Measurements from ENCODE around the gene ZNF184. TPM values are rescaled to one million over a fixed set of nuclear protein-coding genes. Genes with fewer than 3 reads are reported as not detected.

ZNF184 gene
- total RNA-seq (2021; ENCODE audit: unreplicated experiment) = 9.4 TPM
- 2.5 and 3.9 TPM in 2 replicates for polyA plus RNA-seq (2012)
- percentile 70 among the genes with signal in this experiment for Bru-seq, nascent RNA
- percentile 60 among the genes with signal in this experiment for BruChase-seq, experiment 1, labeled RNA remaining after a 6-hour chase
- percentile 70 among the genes with signal in this experiment for BruChase-seq, experiment 2, labeled RNA remaining after a 2-hour chase
- long read RNA-seq, partial matches to known transcripts = 0 of 21 reads
- long read RNA-seq, other reads (novel, unspliced or antisense) = 17 of 21 reads

DNA sequence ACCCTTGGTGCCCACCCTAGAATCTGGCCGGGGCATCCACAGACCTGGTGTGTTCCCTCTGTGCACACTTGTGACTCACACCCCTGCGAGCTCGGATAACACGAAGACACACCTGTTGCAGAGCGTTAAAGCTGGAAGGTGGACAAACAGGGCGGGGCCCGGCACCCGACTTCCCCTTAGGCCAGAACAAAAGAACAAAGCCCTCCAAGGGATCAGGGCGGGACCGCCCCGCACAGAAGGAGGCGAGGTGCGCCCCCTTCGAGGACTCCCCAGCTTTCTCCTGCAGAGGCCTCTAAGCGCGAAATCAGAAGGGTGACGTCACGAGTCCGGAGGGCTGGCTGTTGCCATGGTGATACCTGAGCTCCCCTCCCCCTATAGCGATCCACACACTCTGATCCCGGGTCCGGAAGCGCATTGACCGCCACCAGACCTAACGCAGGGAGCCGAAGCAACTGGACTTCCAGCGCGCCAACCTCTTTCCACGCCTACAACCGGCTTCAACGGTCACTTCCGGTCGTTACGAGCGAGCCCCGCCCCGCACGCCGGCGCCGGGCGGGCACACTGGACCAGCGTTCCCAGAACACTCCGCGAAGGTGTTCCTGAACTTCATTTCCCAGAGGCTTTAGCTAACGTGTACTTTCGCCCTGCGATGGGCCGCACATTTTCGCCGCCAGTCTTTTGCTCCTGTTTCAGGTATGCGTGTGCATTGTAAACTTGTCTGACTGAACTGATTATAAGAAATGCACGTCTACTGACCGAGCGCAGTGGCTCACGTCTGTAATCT is at the start of gene ZNF184:
ZNF184 (minus strand) TSS at position 489 of the 784 bp plus-strand sequence. CDS start 811 bp downstream, outside the sequence.
- H3K9me2 ChIP-seq (ENCODE audit: insufficient read depth) = no peaks in the 10 kb centered on the region
- no peaks in the 10 kb centered on the region for H3K9me3 ChIP-seq (ENCODE audit: control insufficient read depth in 1 of 2, insufficient read depth in 1 of 2, low read depth in 1 of 2, low read length in 2 of 2)
- H3K27me3 ChIP-seq (ENCODE audit: insufficient read depth, low read length) = no peaks in the 10 kb centered on the region
- intact Hi-C loops (cut with micrococcal nuclease) = loop anchor here (2.0 to 10.0 kb wide), 4 partner anchors 176 to 1148 kb away; no protein-coding TSS in a partner anchor
- ATAC-seq (peak; percentile 92), DNase-seq (ENCODE audit: low read depth, low spot score) (peak; percentile 98)
- H3K4me1 ChIP-seq (ENCODE audit: control insufficient read depth in 1 of 2, insufficient read depth in 2 of 2, low read length in 2 of 2) = peaks cover 2 to 28% of the 10 kb centered on the region in 2 experiments; a peak in 3 of 4 replicates
- peak within 1 kb of the TSS; percentile 92 for H3K4me2 ChIP-seq (ENCODE audit: low read length)
- H3K79me2 ChIP-seq (ENCODE audit: insufficient read depth, low read length) = peaks cover 14% of the 10 kb centered on the region; the same call in 1 of the 2 replicates
- peaks cover 2 to 14% of the 10 kb centered on the region in 2 experiments; a peak in 2 of 4 replicates for H3K36me3 ChIP-seq (ENCODE audit: control insufficient read depth in 1 of 2, insufficient read depth in 2 of 2, low read length in 2 of 2)
- H3K27ac ChIP-seq (ENCODE audit: low read depth, low read length) = peak within 1 kb of the TSS; percentile 88
- H2AFZ ChIP-seq (ENCODE audit: low read depth, low read length, poor library complexity, severe bottlenecking) = peak within 1 kb of the TSS; percentile 29
- H4K20me1 ChIP-seq (ENCODE audit: insufficient read depth) = no peaks in the 10 kb centered on the region
- H3K4me3 ChIP-seq (replicated peaks in 1 of 2; ENCODE audit: low read depth in 1 of 2, low read length in 2 of 2) = peak within 1 kb of the TSS; percentile 68 to 75
- POLR2A ChIA-PET = interaction anchor here (0.7 to 1.4 kb wide), 6 partner anchors 34 to 345 kb away, joined by 3 to 7 read pairs (median 3); partner anchors contain the start of gene ZNF391
- no TSS peak for BruUV-seq (replicated peaks)
- RAD21 ChIA-PET (ENCODE audit: low non-redundant PET in 1 of 2, low total read pairs in 2 of 2, uncharacterized antibody in 2 of 2, unreplicated experiment in 2 of 2) = no interaction called here
- peak within 1 kb of the TSS; percentile 73 for H3K9ac ChIP-seq (ENCODE audit: low read length)
- CTCF ChIA-PET = interaction anchor here (0.9 kb wide), 1 partner anchor 221 kb away, joined by 4 read pairs; no protein-coding TSS in a partner anchor
- TF ChIP-seq SP1 (IDR thresholded peaks at IDR 0.05; ENCODE audit: low read depth) (peak; percentile 80), CEBPB (IDR thresholded peaks at IDR 0.05; ENCODE audit: low read depth) (no peak), CBX3 (IDR thresholded peaks at IDR 0.05; ENCODE audit: low read depth) (peak; percentile 76), POLR2A (IDR thresholded peaks at IDR 0.05; ENCODE audit: borderline replicate concordance, extremely low read depth, insufficient read depth, insufficient read length) (peak; percentile 77), ZFX (IDR thresholded peaks at IDR 0.05) (0 out of 2 replicates have a peak, but pooled peaks have one; percentile 42), EGR1 (IDR thresholded peaks at IDR 0.05; ENCODE audit: low read depth) (no peak), TCF7L2 (IDR thresholded peaks at IDR 0.05; ENCODE audit: borderline replicate concordance, extremely low read depth, insufficient read depth, insufficient read length) (no peak), FOSL1 (IDR thresholded peaks at IDR 0.05; ENCODE audit: low read depth) (no peak), YY1 (IDR thresholded peaks at IDR 0.05; ENCODE audit: extremely low read depth, insufficient replicate concordance, low read depth, low read length) (peak; percentile 54), ZNF274 (IDR thresholded peaks at IDR 0.05; ENCODE audit: low read depth, low read length) (no peak), ELF1 (IDR thresholded peaks at IDR 0.05; ENCODE audit: borderline replicate concordance, low read depth) (peak; percentile 62)
- TF ChIP-seq, protein P1, sequence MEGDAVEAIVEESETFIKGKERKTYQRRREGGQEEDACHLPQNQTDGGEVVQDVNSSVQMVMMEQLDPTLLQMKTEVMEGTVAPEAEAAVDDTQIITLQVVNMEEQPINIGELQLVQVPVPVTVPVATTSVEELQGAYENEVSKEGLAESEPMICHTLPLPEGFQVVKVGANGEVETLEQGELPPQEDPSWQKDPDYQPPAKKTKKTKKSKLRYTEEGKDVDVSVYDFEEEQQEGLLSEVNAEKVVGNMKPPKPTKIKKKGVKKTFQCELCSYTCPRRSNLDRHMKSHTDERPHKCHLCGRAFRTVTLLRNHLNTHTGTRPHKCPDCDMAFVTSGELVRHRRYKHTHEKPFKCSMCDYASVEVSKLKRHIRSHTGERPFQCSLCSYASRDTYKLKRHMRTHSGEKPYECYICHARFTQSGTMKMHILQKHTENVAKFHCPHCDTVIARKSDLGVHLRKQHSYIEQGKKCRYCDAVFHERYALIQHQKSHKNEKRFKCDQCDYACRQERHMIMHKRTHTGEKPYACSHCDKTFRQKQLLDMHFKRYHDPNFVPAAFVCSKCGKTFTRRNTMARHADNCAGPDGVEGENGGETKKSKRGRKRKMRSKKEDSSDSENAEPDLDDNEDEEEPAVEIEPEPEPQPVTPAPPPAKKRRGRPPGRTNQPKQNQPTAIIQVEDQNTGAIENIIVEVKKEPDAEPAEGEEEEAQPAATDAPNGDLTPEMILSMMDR (IDR thresholded peaks at IDR 0.05 in 2 of 3, conservative IDR thresholded peaks at IDR 0.05 in 1 of 3; ENCODE audit: borderline replicate concordance in 1 of 3, insufficient read depth in 1 of 3, low read depth in 2 of 3, low read length in 2 of 3) = no peak
- TF ChIP-seq, protein P2, sequence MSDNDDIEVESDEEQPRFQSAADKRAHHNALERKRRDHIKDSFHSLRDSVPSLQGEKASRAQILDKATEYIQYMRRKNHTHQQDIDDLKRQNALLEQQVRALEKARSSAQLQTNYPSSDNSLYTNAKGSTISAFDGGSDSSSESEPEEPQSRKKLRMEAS (IDR thresholded peaks at IDR 0.05) = peak; percentile 91
- TF ChIP-seq, protein P3, sequence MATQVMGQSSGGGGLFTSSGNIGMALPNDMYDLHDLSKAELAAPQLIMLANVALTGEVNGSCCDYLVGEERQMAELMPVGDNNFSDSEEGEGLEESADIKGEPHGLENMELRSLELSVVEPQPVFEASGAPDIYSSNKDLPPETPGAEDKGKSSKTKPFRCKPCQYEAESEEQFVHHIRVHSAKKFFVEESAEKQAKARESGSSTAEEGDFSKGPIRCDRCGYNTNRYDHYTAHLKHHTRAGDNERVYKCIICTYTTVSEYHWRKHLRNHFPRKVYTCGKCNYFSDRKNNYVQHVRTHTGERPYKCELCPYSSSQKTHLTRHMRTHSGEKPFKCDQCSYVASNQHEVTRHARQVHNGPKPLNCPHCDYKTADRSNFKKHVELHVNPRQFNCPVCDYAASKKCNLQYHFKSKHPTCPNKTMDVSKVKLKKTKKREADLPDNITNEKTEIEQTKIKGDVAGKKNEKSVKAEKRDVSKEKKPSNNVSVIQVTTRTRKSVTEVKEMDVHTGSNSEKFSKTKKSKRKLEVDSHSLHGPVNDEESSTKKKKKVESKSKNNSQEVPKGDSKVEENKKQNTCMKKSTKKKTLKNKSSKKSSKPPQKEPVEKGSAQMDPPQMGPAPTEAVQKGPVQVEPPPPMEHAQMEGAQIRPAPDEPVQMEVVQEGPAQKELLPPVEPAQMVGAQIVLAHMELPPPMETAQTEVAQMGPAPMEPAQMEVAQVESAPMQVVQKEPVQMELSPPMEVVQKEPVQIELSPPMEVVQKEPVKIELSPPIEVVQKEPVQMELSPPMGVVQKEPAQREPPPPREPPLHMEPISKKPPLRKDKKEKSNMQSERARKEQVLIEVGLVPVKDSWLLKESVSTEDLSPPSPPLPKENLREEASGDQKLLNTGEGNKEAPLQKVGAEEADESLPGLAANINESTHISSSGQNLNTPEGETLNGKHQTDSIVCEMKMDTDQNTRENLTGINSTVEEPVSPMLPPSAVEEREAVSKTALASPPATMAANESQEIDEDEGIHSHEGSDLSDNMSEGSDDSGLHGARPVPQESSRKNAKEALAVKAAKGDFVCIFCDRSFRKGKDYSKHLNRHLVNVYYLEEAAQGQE (IDR thresholded peaks at IDR 0.05; ENCODE audit: low read depth) = no peak
- TF ChIP-seq, protein P4, sequence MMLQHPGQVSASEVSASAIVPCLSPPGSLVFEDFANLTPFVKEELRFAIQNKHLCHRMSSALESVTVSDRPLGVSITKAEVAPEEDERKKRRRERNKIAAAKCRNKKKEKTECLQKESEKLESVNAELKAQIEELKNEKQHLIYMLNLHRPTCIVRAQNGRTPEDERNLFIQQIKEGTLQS (IDR thresholded peaks at IDR 0.05) = no peak
- TF ChIP-seq, protein P5, sequence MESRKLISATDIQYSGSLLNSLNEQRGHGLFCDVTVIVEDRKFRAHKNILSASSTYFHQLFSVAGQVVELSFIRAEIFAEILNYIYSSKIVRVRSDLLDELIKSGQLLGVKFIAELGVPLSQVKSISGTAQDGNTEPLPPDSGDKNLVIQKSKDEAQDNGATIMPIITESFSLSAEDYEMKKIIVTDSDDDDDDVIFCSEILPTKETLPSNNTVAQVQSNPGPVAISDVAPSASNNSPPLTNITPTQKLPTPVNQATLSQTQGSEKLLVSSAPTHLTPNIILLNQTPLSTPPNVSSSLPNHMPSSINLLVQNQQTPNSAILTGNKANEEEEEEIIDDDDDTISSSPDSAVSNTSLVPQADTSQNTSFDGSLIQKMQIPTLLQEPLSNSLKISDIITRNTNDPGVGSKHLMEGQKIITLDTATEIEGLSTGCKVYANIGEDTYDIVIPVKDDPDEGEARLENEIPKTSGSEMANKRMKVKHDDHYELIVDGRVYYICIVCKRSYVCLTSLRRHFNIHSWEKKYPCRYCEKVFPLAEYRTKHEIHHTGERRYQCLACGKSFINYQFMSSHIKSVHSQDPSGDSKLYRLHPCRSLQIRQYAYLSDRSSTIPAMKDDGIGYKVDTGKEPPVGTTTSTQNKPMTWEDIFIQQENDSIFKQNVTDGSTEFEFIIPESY (IDR thresholded peaks at IDR 0.05; ENCODE audit: extremely low read depth, insufficient replicate concordance, low read length) = no peak

Data from HCT116 (cell line).